ENCODE data around the gene MED16.
A peak's percentile ranks its signal among the peaks of the same experiment; 100 is the strongest.
"Not testable (repeated sequence)": the region's sequence is repeated elsewhere in the genome, so short reads cannot be mapped to it uniquely, and the experiment has no call there.

The MED16 gene

DNA sequence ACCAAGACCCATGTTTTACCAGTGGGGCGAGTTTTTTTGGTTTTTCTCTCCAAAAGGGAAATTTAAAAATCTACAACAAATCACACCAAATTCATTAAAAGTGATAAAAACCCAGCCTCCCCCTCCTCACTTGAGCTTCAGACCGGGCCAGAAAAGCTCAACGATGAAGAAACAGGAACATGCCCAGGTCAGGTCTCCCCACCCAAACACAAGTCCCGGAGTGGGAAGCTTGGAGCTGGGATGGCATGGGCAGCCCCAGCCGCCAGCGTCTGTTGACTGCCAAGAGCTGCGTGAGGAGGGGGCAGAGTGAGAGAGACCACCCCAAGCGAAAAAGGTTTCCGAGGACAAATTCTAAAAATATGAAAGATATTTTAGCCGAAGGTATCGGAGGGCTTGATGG is 4.0 kb upstream of the MED16 start:
- in situ Hi-C loops (cut with HindIII; ENCODE audit: low sequenced_read_pairs): no loop called here
- H3K4me3 ChIP-seq (ENCODE audit: low read depth, low read length): no peak overlapping the region
- DNase-seq (ENCODE audit: low read depth, low spot score): no peak
- TF ChIP-seq, protein P1, sequence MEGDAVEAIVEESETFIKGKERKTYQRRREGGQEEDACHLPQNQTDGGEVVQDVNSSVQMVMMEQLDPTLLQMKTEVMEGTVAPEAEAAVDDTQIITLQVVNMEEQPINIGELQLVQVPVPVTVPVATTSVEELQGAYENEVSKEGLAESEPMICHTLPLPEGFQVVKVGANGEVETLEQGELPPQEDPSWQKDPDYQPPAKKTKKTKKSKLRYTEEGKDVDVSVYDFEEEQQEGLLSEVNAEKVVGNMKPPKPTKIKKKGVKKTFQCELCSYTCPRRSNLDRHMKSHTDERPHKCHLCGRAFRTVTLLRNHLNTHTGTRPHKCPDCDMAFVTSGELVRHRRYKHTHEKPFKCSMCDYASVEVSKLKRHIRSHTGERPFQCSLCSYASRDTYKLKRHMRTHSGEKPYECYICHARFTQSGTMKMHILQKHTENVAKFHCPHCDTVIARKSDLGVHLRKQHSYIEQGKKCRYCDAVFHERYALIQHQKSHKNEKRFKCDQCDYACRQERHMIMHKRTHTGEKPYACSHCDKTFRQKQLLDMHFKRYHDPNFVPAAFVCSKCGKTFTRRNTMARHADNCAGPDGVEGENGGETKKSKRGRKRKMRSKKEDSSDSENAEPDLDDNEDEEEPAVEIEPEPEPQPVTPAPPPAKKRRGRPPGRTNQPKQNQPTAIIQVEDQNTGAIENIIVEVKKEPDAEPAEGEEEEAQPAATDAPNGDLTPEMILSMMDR (IDR thresholded peaks at IDR 0.05; ENCODE audit: low read depth, low read length): no peak

DNA sequence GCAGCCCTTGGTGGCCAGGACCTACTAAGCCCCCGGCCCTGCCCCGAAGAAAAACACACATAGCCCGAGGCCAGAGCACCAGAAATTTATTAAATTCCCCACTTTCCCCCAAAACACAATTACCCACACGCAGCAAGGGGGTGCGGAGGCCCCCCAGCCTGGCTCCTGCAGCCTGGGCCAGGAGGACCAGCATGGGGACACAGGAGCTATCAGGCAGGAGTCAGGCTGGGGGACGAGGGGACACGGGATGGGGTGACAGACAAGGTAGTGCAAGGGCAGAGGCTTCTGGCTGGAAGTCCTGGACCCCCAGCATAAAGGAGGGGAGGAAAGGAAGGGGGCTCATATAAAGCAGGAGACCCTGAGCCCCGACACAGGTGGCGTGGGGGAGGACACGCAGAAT is 3.4 kb upstream of the MED16 start:
- DNase-seq (ENCODE audit: low read depth, low spot score): no peak
- in situ Hi-C loops (cut with HindIII; ENCODE audit: low sequenced_read_pairs): no loop called here
- no peak overlapping the region for H3K4me3 ChIP-seq (ENCODE audit: low read depth, low read length)
- TF ChIP-seq, protein P1 (IDR thresholded peaks at IDR 0.05; ENCODE audit: low read depth, low read length): no peak

DNA sequence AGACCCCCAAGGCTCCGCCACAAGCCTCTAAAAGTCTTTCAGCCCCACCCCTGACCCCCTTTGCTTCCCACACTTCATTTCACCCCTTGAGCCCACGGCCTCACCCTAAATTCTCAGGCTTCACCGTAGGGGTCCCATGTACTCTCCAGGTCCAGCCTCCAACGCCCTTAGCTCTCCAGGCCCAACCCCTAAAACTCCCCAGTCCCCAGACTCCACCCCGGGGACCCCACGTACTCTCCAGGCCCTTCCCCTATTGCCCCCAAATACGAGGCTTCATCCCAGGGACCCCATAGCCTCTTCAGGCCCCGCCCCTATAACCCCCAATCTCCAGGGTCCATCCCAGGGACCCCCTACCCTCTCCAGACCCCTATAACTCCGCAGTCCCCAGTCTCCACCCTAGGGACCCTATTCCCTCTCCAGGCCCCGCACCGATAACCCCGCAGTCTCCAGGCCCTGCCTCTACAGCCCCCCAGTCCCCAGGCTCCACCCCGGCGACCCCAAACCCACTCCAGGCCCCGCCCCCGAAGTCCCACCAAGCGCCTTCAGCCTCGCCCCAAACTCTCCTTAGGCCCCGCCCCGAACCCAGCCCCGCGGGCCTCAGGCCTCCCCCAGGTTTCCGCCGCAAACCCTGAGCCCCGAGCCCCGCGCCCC is 619 bp downstream of the MED16 start:
- no peak for DNase-seq (ENCODE audit: low read depth, low spot score)
- in situ Hi-C loops (cut with HindIII; ENCODE audit: low sequenced_read_pairs): no loop called here
- TF ChIP-seq, protein P1 (IDR thresholded peaks at IDR 0.05; ENCODE audit: low read depth, low read length): no peak
- peak overlapping the region; percentile 91 for H3K4me3 ChIP-seq (ENCODE audit: low read depth, low read length)

DNA sequence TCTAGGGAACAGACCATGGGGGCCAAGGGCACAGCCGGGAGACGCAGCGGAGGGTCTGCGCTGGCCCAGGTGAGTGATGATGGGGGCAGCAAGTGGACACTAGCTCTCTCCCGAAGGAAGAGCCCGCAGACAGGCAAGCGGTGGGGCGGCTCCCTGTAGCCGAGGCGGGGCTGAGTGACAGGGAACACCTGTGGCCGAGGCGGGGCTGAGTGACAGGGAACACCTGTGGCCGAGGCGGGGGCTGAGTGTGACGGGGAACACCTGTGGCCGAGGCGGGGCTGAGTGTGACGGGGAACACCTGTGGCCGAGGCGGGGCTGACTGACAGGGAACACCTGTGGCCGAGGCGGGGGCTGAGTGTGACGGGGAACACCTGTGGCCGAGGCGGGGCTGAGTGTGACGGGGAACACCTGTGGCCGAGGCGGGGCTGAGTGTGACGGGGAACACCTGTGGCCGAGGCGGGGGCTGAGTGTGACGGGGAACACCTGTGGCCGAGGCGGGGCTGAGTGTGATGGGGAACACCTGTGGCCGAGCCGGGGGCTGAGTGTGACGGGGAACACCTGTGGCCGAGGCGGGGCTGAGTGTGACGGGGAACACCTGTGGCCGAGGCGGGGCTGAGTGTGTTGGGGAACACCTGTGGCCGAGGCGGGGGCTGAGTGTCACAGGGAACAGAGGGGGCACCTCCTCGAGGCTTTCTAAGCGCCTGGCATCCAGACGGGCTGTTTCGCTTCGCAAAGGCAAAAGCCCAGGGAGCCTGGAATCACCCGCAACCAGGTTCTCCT is 1.4 kb downstream of the MED16 start:
- DNase-seq (ENCODE audit: low read depth, low spot score); in situ Hi-C loops (cut with HindIII; ENCODE audit: low sequenced_read_pairs): not testable (repeated sequence)
- peak overlapping the region; percentile 91 for H3K4me3 ChIP-seq (ENCODE audit: low read depth, low read length)

DNA sequence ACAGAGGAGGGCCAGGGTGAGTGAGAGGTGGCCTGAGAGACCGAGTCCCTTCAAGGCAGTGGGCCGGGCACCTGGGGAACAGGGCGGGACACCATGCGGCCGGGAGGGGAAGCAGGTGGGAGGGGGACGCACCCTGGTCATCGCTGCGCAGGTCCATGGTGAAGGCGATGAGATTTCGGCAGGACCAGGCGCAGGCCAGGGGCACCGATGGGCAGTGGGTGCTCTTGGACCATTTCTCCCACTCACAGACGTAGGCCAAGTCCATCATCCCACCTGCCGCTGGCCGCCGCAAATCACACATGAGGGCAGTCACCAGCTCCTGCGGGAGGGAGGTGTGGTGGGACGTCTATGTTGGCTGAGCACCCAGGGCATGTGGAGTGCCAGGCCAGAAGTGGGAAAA is 2.2 kb downstream of the MED16 start:
- H3K4me3 ChIP-seq (ENCODE audit: low read depth, low read length): no peak overlapping the region
- in situ Hi-C loops (cut with HindIII; ENCODE audit: low sequenced_read_pairs): no loop called here
- no peak for DNase-seq (ENCODE audit: low read depth, low spot score)
- TF ChIP-seq, protein P1 (IDR thresholded peaks at IDR 0.05; ENCODE audit: low read depth, low read length): no peak

DNA sequence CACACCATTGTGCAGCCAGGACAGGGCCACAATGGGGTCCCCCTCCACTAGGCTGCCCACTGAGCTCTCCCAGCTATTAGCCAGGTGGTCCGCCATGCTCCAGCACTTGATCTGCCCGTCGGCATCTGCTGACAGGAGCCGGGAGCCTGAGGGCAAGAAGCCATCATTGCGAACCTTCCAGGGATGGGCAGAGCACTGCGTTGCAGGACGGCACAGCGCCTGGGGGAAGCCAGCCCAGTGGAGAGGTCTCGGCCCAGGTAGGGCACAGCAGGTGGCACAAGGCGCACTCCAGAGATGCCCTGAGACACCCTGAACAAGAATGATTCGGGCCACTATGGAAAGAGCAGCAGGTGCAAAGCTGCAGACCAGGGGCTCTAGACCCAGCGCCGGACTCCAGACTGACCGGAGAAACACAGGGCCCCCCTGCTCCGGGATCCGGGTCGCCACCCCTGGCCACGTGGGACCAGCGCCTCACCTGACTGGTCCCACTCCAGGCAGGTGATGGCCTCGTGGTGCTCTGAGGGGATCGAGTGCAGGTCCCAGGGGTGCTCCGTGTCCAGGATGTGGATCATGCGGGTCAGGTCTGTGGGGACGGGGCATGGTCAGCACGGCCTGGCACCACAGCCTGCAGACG is 3.2 kb downstream of the MED16 start:
- in situ Hi-C loops (cut with HindIII; ENCODE audit: low sequenced_read_pairs): no loop called here
- TF ChIP-seq, protein P1 (IDR thresholded peaks at IDR 0.05; ENCODE audit: low read depth, low read length): no peak
- H3K4me3 ChIP-seq (ENCODE audit: low read depth, low read length): no peak overlapping the region
- no peak for DNase-seq (ENCODE audit: low read depth, low spot score)
